ENCODE data around the gene MAP7D3.

GRCh38 chrX:136268051-136269048 is 17.1 kb upstream of the MAP7D3 start:
- TF ChIP-seq CTCF (conservative IDR thresholded peaks at IDR 0.05 in 1 of 2, IDR thresholded peaks at IDR 0.05 in 1 of 2; ENCODE audit: low read depth in 1 of 2, low read length in 2 of 2) (peak; percentile 57 to 77), EZH2 (IDR thresholded peaks at IDR 0.05; ENCODE audit: low read length, missing control alignments) (no peak)
